Hematopoietic multipotent progenitor cell treated with erythropoietin and hydrocortisone succinate and interleukin-3 and kit ligand, for 6 days (in vitro differentiated cells): Measurements from ENCODE around the gene PTMA.
"Not testable (repeated sequence)": the region's sequence is repeated elsewhere in the genome, so short reads cannot be mapped to it uniquely, and the experiment has no call there.

Experiments
- DNase-seq: peaks from one replicate; pipeline ENCODE4 v3.0.0-alpha.2; 2015

The PTMA gene

GRCh38 chr2:231717281-231718171, 9.2 kb downstream of the PTMA start:
- DNase-seq = peak; percentile 58

DNA sequence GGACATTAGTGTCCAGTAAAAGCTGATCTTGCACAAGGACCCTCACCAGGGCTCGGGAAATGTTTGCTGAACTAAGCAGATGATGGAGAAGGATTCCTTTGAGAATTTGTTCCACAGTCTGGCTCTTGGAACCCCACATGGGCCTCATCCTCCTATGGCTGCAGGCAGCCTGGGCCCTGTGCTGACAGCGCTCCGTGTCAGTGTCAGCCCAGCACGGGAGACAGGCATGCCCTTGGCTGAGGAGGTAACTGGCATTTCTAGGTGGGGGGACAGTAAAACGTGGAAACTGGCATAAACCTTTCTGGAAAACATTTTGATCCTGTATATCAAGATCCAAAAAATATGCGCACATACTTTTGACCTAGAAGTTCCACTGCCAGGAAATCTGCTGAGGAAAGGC, 10.5 kb downstream of the PTMA start:
- no peak for DNase-seq

GRCh38 chr2:231720292-231720986, 12.1 kb downstream of the PTMA start:
- no peak for DNase-seq

GRCh38 chr2:231720987-231721966, 13.0 kb downstream of the PTMA start:
- DNase-seq = no peak

- no peak for DNase-seq
Observed at GRCh38 chr2:231722721-231723307, 14.5 kb downstream of the PTMA start.

- no peak for DNase-seq
Observed at GRCh38 chr2:231725476-231725875, 17.2 kb downstream of the PTMA start.

DNA sequence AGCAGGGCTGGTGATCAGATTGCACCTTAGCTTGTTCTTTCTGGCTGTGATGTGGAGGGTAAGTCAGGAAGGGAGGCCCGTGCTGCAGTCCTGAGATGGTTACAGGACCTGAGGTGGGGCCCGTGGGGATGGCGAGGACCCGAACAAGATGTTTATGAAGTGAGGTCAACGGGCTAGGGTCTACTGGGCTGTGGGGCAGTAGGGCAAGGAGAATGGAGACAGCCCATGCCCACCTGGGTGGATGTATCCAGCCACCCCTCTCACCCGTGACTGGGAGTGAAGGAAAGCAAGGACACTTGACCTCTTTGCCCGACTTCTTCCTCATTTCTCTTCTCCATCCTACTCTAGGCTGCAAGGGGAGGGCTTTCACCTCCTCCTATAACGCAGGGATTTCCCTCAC, 18.0 kb downstream of the PTMA start:
- DNase-seq = no peak

DNA sequence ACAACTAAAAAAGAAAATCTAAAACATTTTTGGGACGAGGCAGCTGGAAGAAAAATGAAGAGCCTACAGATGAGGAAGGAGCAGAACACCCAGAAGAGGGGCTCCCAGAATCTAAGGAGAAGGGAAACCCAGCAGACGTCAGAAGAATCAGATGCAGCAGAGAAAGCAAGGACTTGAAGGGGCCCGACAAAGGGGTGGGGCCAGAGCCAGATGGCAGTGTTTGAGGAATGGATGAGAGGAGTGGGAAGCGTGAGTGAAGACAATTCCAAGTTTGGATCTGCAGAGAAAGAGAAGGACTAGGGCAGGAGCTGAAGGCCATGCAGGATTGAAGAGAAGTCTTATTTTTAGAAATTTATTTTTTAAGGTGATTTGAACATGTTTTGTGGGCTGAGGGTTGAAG, 19.3 kb downstream of the PTMA start:
- no peak for DNase-seq

- no peak for DNase-seq
Observed at GRCh38 chr2:231732604-231733003, 24.3 kb downstream of the PTMA start.

- DNase-seq = no peak
Observed at GRCh38 chr2:231737761-231738160, 29.4 kb downstream of the PTMA start.

GRCh38 chr2:231743376-231744116, 35.2 kb downstream of the PTMA start:
- no peak for DNase-seq

GRCh38 chr2:231745303-231746038, 37.1 kb downstream of the PTMA start:
- DNase-seq = no peak

DNA sequence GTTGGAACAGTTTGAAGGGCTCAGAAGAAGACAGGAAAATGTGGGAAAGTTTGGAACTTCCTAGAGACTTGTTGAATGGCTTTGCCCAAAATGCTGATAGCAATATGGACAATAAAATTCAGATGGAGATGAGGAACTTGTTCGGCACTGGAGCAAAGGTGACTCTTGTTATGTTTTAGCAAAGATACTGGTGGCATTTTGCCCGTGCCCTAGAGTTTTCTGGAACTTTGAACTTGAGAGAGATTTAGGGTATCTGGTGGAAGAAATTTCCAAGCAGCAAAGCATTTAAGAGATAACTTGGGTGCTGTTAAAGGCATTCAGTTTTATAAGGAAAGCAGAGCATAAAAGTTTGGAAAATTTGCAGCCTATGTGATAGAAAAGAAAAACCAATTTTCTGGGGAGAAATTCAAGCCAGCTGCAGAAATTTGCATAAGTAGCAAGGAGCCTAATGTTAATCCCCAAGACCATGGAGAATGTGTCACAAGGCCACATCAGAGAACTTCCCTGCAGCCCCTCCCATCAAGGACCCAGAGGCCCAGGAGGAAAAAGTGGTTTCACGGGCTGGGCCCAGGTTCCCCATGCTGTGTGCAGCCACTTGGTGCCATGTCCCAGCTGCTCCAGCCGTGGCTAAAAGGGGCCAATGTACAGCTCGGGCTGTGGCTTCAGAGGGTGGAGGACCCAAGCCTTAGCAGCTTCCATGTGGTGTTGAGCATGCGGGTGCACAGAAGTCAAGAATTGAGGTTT, 40.0 kb downstream of the PTMA start:
- not testable (repeated sequence) for DNase-seq

DNA sequence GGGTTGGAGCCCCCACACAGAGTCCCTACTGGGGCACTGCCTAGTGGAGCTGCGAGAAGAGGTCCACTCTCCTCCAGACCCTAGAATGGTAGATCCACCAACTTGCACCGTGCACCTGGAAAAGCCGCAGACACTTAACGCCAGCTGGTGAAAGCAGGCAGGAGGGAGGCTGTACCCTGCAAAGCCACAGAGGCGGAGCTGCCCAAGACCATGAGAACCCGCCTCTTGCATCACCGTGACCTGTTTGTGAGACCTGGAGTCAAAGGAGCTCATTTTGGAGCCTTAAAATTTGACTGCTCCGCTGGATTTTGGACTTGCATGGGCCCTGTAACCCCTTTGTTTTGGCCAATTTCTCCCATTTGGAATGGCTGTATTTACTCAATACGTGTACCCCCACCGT, 40.7 kb downstream of the PTMA start:
- DNase-seq = not testable (repeated sequence)

- DNase-seq = no peak
Observed at GRCh38 chr2:231751042-231751815, 42.9 kb downstream of the PTMA start.

GRCh38 chr2:231752061-231752460, 43.7 kb downstream of the PTMA start:
- DNase-seq = no peak

GRCh38 chr2:231761735-231762134, 53.4 kb downstream of the PTMA start:
- DNase-seq = no peak
